ENCODE results near the gene STX7.

DNA sequence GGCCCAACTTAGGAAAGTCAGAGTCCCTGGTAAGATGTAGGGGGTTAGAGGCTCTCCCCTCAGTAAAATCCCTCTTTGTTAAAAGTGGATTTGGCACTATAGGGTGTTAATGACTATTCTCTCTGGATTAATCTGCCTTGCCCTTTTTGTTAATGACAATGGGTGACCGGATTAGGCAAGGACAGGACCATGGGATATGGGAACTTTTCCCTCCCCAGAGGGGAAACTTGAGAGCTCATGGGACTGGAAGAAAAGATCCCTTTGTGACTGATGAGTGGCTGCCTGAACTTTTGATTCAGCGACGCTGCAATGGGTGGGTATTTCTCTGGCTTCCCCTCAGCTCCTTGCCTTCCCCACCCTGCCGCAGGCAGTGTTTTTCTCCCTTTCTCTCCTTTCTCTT, 12.9 kb upstream of the STX7 start:
- TF ChIP-seq CTCF (IDR thresholded peaks at IDR 0.05) (no peak), POLR2A (IDR thresholded peaks at IDR 0.05) (no peak)

Data from testis (tissue), 2 donors.